ENCODE results near the gene NF2. TPM values are rescaled to one million over a fixed set of nuclear protein-coding genes. Genes with fewer than 3 reads are reported as not detected.

The NF2 gene
- total RNA-seq, 1 experiment from 2014 or later, result 132 TPM

DNA sequence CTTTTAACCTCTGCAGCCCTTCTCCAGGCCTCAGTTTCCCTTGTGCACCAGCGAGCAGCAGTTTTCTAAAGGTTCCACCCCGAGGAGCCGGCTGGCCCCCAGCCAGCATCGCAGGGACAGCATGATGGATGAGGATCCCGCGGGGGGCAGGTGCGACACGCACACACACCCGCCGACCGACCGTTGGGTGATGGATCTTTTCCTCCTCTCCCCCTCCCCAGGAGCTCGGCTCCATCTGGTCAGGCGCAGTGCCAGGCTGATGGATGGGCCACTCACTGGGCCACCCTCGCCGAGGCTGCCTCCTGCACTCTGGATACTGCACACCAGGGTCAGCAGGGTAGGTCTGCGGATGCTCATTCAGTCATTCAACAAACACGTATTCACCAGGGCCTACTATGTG is 103.6 kb downstream of the NF2 start:
- H3K4me1 Mint-ChIP-seq (ENCODE audit: low read depth, unreplicated experiment), result peaks cover 9% of the 10 kb centered on the region
- intact Hi-C loops (cut with micrococcal nuclease; ENCODE audit: unreplicated experiment), result no loop called here
- H3K27ac Mint-ChIP-seq (ENCODE audit: unreplicated experiment), result no peak overlapping the region
- H3K9me3 Mint-ChIP-seq (ENCODE audit: low read depth, unreplicated experiment), result no peaks in the 10 kb centered on the region
- CTCF ChIA-PET, result no interaction called here
- BruUV-seq (replicated peaks), result no TSS peak
- no peak for DNase-seq
- peaks cover 59% of the 10 kb centered on the region for H3K27me3 Mint-ChIP-seq (ENCODE audit: unreplicated experiment)
- H3K4me3 Mint-ChIP-seq (ENCODE audit: low read depth, unreplicated experiment), result no peak overlapping the region
- TF ChIP-seq, protein P1, sequence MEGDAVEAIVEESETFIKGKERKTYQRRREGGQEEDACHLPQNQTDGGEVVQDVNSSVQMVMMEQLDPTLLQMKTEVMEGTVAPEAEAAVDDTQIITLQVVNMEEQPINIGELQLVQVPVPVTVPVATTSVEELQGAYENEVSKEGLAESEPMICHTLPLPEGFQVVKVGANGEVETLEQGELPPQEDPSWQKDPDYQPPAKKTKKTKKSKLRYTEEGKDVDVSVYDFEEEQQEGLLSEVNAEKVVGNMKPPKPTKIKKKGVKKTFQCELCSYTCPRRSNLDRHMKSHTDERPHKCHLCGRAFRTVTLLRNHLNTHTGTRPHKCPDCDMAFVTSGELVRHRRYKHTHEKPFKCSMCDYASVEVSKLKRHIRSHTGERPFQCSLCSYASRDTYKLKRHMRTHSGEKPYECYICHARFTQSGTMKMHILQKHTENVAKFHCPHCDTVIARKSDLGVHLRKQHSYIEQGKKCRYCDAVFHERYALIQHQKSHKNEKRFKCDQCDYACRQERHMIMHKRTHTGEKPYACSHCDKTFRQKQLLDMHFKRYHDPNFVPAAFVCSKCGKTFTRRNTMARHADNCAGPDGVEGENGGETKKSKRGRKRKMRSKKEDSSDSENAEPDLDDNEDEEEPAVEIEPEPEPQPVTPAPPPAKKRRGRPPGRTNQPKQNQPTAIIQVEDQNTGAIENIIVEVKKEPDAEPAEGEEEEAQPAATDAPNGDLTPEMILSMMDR (IDR thresholded peaks at IDR 0.05; ENCODE audit: unreplicated experiment), result no peak
- peaks cover 4% of the 10 kb centered on the region for H3K36me3 Mint-ChIP-seq (ENCODE audit: insufficient read depth, unreplicated experiment)

DNA sequence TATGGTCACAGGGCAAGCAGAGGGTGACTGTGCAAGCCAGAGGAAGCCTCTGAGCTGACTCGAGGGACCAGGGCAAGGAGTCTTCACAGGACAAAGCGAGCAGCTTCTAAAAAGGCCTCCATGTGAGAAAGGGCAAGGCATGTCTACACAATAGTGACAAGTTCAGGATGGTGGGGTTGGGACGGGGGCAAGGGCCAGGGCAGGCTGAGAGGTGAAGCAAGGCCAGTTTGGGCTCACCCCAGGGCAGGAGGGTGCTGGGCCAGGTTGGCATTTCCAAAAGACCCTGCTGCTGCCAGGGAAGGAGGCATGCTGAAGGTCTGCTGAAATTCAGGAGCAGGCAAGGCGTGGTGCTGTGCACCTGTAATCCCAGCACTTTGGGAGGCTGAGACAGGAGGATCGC is 104.0 kb downstream of the NF2 start:
- intact Hi-C loops (cut with micrococcal nuclease; ENCODE audit: unreplicated experiment), result no loop called here

DNA sequence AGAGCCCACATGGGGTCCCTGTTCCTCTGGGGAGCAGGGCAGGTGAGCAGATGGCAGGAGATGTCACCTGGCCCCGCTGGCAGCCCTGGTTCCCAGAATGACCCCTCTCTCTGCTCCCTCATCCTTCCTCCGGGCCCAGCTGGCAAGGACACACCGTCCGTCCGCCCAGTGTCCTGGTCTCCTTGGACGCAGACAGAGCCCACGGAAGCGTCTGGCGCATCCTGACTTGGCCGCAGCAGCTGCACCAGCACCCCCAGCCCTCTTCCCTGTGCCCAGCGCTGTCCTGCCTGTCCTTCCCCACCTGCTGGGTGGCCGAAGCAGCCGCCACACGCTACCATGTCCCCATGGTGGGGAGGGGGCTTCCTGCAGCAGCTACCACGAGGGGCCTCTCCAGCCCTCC is 106.8 kb downstream of the NF2 start:
- H3K9me3 Mint-ChIP-seq (ENCODE audit: low read depth, unreplicated experiment), result no peaks in the 10 kb centered on the region
- CTCF ChIA-PET, result interaction anchor here (0.6 kb wide), 1 partner anchor 47 kb away, joined by 12 read pairs; no protein-coding TSS in a partner anchor
- H3K27me3 Mint-ChIP-seq (ENCODE audit: unreplicated experiment), result peaks cover 89% of the 10 kb centered on the region
- no peak overlapping the region for H3K4me3 Mint-ChIP-seq (ENCODE audit: low read depth, unreplicated experiment)
- H3K27ac Mint-ChIP-seq (ENCODE audit: unreplicated experiment), result no peak overlapping the region
- intact Hi-C loops (cut with micrococcal nuclease; ENCODE audit: unreplicated experiment), result no loop called here
- TF ChIP-seq, protein P1 (IDR thresholded peaks at IDR 0.05; ENCODE audit: unreplicated experiment), result no peak
- BruUV-seq (replicated peaks), result no TSS peak
- no peak for DNase-seq
- peaks cover 9% of the 10 kb centered on the region for H3K4me1 Mint-ChIP-seq (ENCODE audit: low read depth, unreplicated experiment)
- H3K36me3 Mint-ChIP-seq (ENCODE audit: insufficient read depth, unreplicated experiment), result no peaks in the 10 kb centered on the region

More for the DNA sequence above, 104.0 kb downstream of the NF2 start:
- Mint-ChIP-seq H3K9me3 (ENCODE audit: low read depth, unreplicated experiment) (no peaks in the 10 kb centered on the region), H3K36me3 (ENCODE audit: insufficient read depth, unreplicated experiment) (peaks cover 4% of the 10 kb centered on the region), H3K27ac (ENCODE audit: unreplicated experiment) (no peak overlapping the region), H3K4me1 (ENCODE audit: low read depth, unreplicated experiment) (peaks cover 9% of the 10 kb centered on the region), H3K27me3 (ENCODE audit: unreplicated experiment) (peaks cover 64% of the 10 kb centered on the region), H3K4me3 (ENCODE audit: low read depth, unreplicated experiment) (no peak overlapping the region)
- BruUV-seq (replicated peaks), result no TSS peak
- no peak for DNase-seq
- TF ChIP-seq, protein P1 (IDR thresholded peaks at IDR 0.05; ENCODE audit: unreplicated experiment), result no peak
- CTCF ChIA-PET, result no interaction called here

DNA sequence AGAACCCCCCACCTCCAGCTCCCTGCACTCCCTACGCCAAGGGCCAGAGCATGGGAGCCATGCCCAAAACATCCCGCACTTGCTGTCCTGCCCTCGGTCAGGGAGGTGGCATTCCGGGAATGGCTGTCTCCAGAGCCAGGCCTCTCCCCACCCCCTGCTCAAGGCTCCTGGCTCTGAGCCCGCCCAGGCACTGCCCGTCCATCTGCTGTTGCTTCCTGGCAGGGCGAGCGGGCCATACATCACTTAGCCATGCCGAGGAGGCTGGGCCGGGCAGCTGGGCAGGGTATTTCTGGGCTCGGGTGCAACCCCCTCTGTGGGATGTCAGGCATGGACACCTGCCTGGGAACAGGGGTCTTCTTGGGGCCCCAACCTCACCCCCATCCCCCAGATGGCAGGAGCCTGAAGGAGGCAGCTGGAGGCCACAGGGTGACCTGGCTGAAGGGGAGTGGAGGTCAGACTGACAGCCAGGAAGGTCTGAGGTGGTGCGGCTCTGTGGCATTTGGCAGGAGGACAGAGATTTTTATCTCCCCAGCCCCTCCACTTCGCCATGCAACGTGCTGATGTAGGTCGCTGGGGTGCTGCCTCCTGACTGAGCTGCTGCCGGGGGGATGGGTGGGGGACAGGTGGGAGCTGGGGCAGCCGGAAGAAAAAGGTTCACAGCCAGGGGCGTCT is 107.6 kb downstream of the NF2 start:
- CTCF ChIA-PET, result interaction anchor here (0.6 kb wide), 1 partner anchor 46 kb away, joined by 12 read pairs; no protein-coding TSS in a partner anchor
- peaks cover under 1% of the 10 kb centered on the region for H3K36me3 Mint-ChIP-seq (ENCODE audit: insufficient read depth, unreplicated experiment)
- DNase-seq, result peak; percentile 43
- intact Hi-C loops (cut with micrococcal nuclease; ENCODE audit: unreplicated experiment), result no loop called here
- peaks cover 14% of the 10 kb centered on the region for H3K4me1 Mint-ChIP-seq (ENCODE audit: low read depth, unreplicated experiment)
- H3K27me3 Mint-ChIP-seq (ENCODE audit: unreplicated experiment), result peaks cover 97% of the 10 kb centered on the region
- H3K9me3 Mint-ChIP-seq (ENCODE audit: low read depth, unreplicated experiment), result no peaks in the 10 kb centered on the region
- H3K4me3 Mint-ChIP-seq (ENCODE audit: low read depth, unreplicated experiment), result no peak overlapping the region
- no TSS peak for BruUV-seq (replicated peaks)
- no peak overlapping the region for H3K27ac Mint-ChIP-seq (ENCODE audit: unreplicated experiment)
- TF ChIP-seq, protein P1 (IDR thresholded peaks at IDR 0.05; ENCODE audit: unreplicated experiment), result no peak

Measured in Calu3 (cell line).